Stimulated activated CD8-positive, alpha-beta memory T cell treated with anti-CD3 and anti-CD28 coated beads, Interleukin-12 subunit alpha, Interleukin-12 subunit beta, amount 100 ng/mL, for 24 hours (primary cell): ENCODE results near the gene FOSB.
A peak's percentile ranks its signal among the peaks of the same experiment; 100 is the strongest.
"Not testable (repeated sequence)": the region's sequence is repeated elsewhere in the genome, so short reads cannot be mapped to it uniquely, and the experiment has no call there.

Experiments
- DNase-seq: peaks from one replicate; pipeline ENCODE4 v3.0.0-alpha.2; 2020; ENCODE audit errors: extremely low read depth

Gene FOSB

DNA sequence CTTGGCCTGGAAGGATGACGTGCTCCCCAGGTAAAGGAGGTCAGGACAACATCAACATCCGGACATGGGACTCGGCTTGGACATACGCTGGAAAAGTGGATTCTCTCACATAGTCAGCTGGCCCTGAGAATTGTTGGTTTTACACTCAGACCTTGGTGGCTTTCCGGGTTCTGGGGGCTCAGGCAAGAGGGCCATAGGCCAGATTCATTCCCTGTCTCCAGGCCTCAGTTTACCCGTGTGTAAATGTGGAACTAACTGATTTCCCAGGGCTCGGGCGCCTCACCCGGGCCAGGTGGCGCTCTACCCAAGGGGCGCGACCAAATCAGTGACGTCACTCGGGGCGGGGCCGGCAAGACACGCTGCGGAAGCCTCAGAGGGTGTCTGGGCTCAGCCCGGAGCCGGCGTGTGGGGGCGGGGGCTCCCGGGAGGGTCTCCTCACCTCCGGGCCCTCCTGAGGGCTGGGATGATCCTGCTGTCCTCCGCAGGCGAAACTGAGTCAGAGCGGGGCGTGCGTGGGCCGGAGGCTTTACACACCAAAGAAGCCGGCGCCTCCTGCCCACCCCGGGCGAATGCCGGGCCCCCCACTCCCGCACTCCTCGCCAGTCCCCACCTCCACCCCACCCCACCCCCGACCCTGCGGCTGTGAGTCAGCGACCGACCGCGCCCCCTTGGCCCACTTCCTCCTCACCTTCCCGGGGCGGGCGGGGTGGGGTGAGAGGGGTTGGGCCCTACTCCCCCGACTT lies 38.6 kb downstream of the FOSB start:
- DNase-seq: peak; percentile 99

DNA sequence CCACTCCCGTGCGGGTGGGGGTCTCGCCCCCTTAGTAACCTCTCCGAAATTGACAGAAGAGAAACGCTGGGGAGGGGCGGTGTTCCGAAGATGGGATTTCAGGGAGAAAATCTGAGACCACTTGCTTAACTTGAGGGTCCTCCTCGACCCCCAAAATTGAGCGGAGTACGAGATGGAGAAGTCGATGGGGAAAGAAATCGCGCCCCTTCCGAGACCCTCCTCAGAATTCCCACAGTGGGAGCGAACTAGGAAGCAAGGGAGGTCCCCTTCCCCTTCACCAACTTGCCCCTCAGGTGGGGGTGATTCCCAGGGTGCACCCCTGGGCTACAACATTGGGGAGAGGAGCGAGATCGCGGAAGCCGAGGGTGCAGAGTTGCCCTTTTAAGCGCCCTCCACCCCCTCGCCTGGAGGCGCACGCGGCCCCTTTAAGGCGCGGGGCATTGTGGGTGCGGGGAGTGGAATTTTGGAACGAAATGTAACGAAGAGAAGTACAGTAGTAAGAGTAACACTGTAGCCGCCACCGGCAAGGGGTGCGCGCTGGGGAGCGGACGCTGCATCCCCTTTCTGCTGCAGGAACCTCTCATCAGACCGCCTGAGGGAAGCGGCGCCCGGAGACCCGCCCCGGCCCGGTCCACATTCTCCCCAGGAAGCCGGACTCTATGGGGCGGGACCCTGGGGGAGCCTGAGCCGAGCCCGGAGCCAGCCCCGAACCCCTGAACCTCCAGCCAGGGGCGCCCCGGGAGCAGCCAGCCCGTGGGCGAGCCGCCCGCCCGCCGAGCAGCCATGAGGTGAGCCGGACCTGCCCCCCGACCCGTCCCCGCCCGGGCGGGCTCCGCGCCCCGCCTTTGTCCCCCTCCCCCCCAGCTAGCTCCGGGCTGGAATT lies 39.4 kb downstream of the FOSB start, which contains the start of gene VASP:
Gene VASP (plus strand): TSS at position 491 of the 883 bp plus-strand sequence. CDS start 293 bp downstream, at position 784.
- DNase-seq: peak; percentile 77

DNA sequence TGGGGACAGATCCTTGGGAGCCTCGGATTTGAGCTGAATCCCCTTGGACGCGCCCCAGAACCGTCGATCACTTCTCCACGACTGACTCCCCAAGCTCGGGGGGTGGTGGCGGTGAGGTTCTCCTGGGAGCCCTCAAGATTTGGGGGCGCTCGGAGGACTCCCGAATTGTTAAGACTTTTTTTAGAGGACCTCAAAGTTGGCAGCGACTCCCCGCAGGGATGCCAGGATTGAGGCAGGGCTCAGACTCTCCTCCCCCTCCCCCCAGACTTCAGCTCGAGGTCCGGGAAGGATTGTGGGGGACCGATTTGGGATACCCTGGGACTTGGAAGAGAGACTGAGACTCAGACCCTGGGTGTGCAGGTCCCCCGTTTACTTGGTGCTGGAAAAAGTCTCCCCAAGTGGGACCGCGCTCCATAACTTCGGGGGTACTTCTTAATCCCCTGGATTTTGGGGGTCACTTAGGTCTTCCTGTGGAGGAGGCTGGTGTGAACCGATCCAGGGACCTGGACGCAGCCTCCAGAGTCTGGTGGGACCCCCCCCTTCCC lies 40.1 kb downstream of the FOSB start:
- DNase-seq: no peak

DNA sequence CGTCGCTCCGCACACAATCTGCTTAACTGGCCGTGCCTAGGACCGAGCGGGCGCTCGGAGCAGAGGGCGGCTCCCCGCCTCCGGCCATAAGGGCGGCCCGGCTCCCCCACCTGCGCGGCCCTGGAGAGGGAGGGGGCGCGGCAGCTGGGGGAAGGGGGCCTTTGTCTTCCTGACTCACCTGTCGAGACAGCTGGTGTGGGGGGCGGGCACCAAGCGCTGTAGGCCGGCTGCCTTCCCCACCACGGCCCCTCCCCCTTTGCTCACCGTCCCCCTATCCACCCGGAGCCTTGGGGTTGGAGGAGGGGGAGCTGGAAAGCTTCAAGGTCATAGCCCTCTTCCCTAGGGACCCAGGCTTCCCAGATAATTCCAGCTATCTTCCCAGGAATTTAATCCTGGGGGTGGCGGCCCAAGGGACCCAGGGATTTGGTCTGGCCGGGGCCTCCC lies 40.6 kb downstream of the FOSB start:
- DNase-seq: no peak

DNA sequence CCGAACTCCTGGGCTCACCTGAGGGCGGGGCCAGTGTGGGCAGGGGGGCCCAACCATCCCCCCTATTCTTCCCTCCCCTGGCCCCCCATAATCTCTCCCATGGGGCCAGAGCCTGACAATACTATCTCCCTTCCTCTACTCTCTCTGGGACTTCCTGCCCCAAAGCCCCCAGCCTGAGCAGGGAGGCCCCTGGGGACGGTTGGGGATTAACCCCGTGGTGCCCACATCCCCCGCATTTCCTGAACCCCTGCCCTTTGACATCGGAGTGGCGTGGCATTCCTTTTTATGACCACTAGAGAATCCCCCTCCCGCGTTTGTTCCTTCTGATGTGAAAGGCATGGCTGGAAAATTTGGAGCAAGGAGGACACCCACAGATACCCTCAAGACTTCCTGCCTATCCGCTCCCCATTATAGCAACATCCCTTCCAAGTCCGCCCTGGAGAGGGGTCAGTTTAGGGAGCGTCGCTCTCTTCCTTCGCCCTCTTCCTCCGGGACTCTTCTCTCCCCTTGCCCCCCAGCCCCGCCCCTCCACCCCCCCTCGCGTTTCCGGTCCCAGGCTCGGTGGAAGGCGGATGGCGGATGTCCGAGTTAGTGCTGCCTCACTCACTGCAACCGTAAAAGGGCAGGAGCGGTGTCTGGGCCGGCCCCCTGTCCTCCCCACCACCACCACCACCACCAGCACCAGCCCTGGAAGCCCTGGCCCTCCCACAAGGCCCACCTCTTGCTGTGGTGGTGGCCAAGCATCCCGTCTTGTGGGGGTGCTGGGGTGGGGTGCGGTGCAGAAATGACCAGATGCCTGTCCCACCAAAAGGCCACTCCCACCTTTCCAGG lies 41.3 kb downstream of the FOSB start:
- DNase-seq: no peak

DNA sequence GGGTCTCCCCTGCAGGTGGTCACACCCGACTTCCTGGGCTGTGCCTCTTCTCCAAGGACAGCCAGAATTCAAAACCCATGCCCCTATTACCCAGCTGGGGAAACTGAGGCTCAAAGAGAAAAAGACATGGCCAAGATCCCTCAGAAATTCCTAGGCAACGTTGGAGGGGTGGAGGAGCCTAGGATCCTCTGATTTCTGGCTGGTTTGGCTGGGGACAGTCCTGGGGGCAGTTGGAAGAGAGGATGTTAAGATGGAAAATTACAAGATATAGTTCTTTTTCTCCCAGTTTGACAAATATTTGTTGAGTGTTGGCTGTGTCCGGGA lies 41.9 kb downstream of the FOSB start:
- no peak for DNase-seq

DNA sequence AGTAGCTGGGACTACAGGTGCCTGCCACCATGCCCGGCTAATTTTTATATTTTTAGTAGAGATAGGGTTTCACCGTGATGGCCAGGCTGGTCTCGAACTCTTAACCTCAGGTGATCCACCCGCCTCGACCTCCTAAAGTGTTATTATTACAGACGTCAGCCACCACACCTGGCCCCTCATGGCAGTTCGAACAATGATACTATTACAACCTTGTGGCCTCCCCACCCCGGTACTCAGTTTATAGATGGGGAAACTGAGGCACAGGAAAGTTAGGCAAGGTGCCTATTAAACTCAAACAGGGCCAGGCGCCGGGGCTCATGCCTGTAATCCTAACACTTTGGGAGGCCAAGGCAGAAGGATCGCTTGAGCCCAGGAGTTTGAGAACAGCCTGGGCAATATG lies 42.6 kb downstream of the FOSB start:
- DNase-seq: not testable (repeated sequence)

DNA sequence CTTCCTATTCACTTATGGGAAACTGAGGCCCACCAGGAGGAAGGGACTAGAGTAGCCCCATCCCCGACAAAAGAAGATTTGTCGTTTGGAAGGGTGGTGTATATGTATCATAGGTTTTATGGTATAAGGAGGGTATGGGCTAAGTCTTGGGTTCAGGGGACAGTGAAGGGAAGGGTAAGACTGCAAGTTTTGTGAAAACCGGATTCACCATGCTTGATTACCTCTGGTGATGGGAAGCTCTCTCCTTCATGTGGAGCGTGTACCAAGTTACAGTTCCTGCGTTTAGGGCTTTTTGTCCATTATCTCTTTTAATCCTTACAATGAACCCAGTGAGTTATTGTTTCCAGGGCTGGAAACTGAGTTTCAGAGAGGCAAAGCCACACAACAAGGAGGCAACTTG lies 43.3 kb downstream of the FOSB start:
- DNase-seq: no peak

DNA sequence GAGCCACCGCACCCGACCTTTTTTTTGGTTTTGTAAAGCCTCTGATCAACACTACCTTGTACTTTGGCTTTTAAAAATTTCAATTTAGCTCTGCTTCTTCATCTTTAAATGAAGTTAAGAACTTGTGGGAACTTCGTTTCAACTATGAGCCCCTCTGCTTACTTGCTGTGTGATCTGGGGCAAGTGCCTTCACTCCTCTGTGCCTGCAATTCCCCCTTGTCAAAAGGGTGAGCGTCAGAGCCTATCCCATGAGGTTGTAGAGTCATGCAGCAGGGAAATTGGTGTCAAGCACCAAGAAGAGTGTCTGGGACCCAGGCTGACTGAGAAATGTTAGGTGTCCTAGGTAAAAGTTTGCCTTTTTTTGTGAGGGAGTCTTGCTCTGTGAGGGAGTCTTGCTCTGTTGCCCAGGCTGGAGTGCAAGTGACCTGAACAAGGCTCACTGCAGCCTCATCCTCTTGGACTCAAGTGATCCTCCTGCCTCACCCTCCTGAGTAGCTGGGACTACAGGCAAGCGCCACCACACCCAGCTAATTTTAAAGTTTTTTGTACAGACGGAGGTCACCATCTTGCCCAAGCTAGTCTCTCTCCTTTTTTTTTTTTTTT lies 45.2 kb downstream of the FOSB start:
- no peak for DNase-seq

DNA sequence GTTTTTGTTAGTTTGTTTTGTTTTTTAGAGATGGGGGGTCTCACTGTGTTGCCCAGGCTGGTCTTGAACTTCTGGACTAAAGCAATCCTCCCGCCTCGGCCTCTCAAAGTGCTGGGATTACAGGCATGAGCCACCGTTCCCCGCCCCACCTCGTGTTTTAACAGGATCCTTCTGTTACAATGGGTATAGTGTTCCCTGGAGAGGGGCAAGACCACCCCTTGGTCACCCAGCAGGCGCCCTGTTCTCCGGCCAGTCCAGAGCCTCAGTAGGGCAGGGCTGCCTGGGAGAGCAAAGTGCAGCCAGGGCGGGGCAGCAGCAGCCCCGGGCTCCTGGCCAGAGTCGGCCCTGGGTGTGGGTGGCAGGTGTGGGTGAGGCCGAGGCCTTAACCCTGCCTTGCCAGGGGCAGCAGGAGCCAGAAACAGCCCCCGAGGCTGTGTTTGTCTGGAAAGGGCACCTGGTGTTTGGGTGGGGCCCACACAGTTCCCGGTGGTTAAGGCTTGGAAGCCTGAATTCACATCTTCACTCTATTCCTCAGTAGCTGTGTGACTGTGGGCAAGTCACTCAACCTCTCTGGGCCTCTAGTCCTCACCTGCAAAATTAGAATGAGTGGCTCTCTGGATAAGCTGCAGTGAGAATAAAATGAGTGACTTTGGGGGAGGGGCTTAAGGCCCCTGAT lies 46.7 kb downstream of the FOSB start:
- DNase-seq: no peak

DNA sequence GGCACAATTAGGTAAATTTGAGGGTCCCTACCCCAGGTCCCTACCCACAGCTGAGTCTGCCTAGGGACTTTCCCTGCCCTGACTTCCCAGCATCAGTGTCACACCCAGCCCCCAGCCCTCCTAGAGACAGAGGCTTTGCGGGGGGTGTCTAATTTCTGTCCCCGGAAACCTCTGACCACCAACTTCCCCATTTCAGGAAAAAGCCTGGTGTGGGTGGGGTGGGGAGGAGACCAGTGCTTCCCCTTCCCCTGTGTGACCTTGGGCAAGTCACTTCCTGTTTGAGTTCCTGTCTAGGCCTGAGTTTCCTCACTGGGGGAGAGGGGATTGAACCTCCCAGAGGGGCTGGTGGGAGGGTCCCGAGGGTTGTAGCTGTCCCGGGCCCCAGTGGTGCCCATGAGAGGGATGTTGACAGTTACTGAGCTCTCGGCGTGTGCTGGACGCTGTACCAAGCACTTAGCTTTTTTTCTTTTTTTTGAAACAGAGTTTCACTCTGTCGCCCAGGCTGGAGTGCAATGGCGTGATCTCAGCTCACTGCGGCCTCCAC lies 47.4 kb downstream of the FOSB start:
- no peak for DNase-seq

DNA sequence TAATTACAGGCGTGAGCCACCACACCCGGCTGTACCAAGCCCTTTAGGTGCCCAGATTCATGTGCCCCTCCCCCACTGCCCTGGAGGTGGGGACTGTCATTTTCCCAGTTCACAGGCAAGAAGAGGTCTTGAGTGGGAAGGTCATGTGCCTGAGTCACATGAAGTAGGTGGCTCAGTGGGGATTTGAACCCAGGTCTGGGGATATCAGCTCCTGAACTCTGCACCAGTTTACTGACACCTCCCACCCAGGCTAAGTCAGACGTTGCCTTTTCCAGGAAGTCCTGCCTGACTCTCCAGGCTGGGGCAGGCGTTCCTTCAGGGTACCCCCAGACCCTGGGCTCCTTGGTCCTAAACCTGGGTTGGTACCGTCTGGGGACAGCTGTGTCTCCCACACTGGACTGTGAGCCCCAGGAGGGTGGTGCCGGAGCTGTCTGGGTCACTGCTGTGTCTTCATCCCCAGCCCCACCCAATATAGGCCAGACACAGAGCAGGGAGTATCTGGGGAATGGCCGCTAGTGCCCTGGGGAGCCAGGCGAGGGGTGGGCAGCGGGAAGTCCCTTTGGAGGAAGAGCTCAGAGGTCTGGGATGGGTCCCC lies 48.1 kb downstream of the FOSB start:
- no peak for DNase-seq

DNA sequence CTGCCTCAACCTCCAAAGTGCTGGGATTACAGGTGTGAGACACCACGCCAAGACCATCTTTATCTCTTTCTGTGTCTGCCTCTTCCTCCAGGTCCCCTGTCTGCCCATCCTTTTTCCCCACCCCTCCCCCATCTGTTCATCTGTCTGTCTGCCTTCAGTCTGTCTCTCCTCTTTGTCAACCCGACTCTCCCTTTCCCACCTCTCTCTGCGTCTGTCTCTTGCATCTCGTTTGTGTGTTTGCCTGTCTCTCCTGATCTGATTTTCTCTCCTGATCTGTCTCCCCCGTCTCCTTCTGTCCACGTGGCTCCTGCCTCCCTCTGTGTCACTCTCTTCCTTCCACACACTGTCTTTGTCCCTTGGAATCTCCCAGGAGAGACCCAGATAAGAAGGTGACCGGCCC lies 49.4 kb downstream of the FOSB start:
- DNase-seq: no peak

DNA sequence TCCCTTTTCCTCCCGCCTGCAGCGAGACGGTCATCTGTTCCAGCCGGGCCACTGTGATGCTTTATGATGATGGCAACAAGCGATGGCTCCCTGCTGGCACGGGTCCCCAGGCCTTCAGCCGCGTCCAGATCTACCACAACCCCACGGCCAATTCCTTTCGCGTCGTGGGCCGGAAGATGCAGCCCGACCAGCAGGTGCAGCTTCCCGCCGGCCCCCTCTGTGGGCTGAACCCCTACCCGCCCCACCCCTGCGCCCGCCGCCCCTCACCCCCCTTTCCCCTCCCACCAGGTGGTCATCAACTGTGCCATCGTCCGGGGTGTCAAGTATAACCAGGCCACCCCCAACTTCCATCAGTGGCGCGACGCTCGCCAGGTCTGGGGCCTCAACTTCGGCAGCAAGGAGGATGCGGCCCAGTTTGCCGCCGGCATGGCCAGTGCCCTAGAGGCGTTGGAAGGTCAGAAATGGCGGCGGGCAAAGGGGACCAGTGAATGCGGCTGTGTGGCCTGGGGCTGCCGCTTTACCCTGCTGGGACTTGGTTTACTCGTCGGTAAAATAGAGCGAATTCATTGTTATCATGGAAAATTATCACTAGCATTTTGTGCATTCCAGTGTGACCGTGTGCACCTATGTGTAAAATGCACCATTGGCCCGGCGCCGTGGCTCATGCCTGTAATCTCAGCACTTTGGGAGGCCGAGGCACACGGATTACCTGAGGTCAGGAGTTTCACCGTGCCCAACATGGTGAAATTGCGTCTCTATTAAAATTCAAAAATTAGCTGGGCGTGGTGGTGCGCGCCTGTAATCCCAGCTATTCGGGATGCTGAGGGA lies 50.1 kb downstream of the FOSB start:
- no peak for DNase-seq

DNA sequence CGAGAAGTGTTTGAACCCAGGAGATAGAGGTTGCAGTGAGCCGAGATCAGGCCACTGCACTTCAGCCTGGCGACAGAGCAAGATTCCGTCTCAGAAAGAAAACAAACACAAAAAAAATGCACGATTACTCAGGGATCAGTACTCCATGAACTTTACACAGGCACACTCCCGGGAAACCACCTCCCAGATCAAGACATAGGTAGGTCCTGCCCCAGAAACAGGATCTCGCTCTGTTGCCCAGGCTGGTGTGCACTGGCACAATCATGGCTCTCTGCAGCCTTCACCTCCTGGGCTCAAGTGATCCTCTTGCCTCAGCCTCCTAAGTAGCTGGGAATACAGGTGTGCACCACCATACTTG lies 50.7 kb downstream of the FOSB start:
- DNase-seq: no peak

DNA sequence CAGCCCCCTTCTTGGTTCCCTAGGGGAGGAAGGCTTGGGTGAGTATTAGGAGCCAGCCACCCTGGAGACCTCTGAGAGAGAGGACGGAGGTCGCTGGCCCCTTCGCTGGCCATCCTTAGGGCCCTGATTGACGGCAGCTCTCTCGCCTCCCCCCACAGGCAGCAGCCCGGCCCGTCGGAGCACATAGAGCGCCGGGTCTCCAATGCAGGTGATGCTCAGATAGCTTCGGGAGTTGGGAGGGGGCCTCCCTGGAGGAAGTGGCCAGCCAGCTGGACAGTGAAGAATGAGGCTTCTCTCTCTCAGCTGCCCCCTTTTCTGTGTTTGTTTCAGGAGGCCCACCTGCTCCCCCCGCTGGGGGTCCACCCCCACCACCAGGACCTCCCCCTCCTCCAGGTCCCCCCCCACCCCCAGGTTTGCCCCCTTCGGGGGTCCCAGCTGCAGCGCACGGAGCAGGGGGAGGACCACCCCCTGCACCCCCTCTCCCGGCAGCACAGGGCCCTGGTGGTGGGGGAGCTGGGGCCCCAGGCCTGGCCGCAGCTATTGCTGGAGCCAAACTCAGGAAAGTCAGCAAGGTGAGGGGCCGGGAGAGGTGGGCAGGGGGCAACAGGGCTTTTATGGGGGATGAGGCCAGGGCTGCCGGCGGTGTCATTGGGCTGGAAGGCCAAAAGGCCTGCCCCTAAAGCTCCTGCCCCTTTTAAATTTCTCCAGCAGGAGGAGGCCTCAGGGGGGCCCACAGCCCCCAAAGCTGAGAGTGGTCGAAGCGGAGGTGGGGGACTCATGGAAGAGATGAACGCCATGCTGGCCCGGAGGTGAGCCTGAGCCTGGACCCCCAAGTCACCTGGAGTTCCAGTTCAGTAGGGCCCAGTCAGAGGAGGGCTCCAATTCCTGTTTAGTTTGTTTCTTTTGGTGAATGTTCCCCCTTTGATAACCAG lies 54.5 kb downstream of the FOSB start:
- DNase-seq: no peak

DNA sequence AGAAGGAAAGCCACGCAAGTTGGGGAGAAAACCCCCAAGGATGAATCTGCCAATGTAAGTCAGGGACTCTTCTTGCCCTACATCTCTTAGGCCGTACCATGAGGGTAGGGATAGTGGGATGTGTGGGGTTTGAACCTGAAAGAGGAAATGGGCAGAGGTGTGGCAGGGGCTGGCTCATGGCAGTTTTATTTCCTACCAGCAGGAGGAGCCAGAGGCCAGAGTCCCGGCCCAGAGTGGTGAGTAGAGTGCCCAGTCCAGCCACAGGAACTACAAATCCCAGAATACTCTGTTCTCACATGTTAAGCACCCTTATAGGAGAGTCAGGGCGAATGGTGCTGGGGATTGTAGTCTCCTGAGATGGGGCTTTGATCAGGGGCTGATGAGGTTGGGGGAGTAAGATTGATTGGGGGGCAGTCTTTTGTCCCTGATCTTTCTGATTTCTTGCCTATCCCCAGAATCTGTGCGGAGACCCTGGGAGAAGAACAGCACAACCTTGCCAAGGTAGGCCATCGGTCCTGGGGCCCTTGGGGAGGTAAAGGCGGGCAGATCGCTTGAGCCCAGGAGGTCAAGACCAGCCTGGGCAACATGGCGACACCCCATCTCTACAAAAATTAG lies 56.0 kb downstream of the FOSB start:
- DNase-seq: no peak

DNA sequence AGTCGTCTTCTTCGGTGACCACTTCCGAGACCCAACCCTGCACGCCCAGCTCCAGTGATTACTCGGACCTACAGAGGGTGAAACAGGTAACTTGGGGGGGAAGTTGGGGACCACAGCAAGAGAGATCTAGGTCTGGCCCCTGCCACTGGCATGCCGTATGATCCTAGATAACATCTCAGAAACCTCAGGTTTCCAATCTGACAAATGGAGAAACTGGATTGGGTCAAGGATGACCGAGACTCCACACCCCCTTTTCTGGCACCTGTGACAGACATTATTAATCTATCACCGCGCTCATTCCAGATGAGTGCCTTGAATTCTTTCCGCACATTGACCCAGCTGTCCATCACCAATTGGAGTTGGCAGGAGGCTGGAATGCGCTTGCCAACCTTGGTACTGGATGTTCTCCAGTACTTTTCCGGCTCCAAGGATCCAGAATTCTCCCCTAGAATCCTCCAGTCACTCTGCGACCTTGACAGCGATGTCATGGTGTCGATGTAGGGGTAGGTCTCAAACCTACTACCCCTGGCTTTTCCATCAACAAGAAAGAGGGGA lies 56.9 kb downstream of the FOSB start:
- no peak for DNase-seq
